ENCODE measurements around the gene TOMT.
"Not testable (repeated sequence)": the region's sequence is repeated elsewhere in the genome, so short reads cannot be mapped to it uniquely, and the experiment has no call there.

Gene TOMT

DNA sequence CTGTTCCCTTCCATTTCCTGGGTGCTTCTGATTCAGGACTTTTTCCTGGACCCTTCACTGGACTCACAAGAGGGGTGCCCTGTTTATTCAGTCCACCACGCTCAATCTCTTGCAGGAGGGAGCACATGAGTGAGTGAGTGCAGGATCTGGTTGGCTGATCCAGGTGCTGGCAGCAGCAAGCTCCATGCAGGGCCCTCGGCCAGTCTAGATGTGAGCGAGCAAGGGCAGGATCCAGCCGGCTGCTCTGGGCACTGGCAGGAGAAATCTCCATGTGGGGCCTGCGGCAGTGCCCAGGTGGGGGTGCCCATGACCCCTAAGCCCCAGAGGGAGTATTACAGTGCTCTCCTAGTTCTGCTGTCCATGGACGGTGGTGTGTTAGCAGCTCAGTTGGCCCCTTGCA, 18.3 kb downstream of the TOMT start:
- Histone ChIP-seq H3K27ac (ENCODE audit: low read length) (no peak overlapping the region), H3K4me1 (ENCODE audit: control insufficient read depth, insufficient read depth, low read length) (no peaks in the 10 kb centered on the region), H3K27me3 (ENCODE audit: control insufficient read depth in 1 of 2, insufficient read depth in 2 of 2, low read length in 2 of 2) (peaks cover 0 to 2% of the 10 kb centered on the region in 2 donors), H3K9ac (ENCODE audit: low read length in 2 of 2) (no peak overlapping the region), H3K9me3 (ENCODE audit: control insufficient read depth in 2 of 2, low read length in 2 of 2) (no peaks in the 10 kb centered on the region), H3K36me3 (ENCODE audit: control insufficient read depth in 2 of 2, insufficient read depth in 2 of 2, low read length in 2 of 2) (no peaks in the 10 kb centered on the region), H3K4me3 (ENCODE audit: low read length in 2 of 2) (no peak overlapping the region)

DNA sequence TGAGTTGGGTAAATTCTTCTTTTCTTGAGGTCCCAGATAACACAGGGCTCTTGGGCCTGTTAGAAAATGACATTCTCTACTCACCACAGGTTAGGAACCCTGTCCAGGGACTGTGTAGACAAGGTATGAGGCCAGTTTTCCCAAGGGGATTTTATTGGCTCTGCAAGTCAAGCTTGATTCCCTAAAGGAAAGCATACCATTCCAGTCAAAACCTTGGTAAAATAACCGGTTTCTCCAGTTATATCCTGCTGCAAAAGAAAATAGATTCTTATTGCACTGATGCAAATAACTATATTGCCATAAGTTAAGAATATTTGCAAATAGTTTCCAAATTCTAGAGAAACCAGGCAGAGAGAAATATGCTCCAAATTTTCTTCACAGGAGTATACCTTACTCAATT, 20.2 kb downstream of the TOMT start:
- Histone ChIP-seq H3K27ac (ENCODE audit: low read length) (no peak overlapping the region), H3K9me3 (ENCODE audit: control insufficient read depth in 2 of 2, low read length in 2 of 2) (no peaks in the 10 kb centered on the region), H3K27me3 (ENCODE audit: control insufficient read depth in 1 of 2, insufficient read depth in 2 of 2, low read length in 2 of 2) (peaks cover 0 to 2% of the 10 kb centered on the region in 2 donors), H3K4me1 (ENCODE audit: control insufficient read depth, insufficient read depth, low read length) (no peaks in the 10 kb centered on the region), H3K9ac (ENCODE audit: low read length in 2 of 2) (no peak overlapping the region), H3K36me3 (ENCODE audit: control insufficient read depth in 2 of 2, insufficient read depth in 2 of 2, low read length in 2 of 2) (no peaks in the 10 kb centered on the region), H3K4me3 (ENCODE audit: low read length in 2 of 2) (no peak overlapping the region)

- no peak overlapping the region for H3K4me3 ChIP-seq (ENCODE audit: low read length in 2 of 2)
- no peaks in the 10 kb centered on the region for H3K9me3 ChIP-seq (ENCODE audit: control insufficient read depth in 2 of 2, low read length in 2 of 2)
- H3K27ac ChIP-seq (ENCODE audit: low read length): no peak overlapping the region
- H3K27me3 ChIP-seq (ENCODE audit: control insufficient read depth in 1 of 2, insufficient read depth in 2 of 2, low read length in 2 of 2): peaks cover 0 to 2% of the 10 kb centered on the region in 2 donors
- H3K4me1 ChIP-seq (ENCODE audit: control insufficient read depth, insufficient read depth, low read length): no peaks in the 10 kb centered on the region
- no peaks in the 10 kb centered on the region for H3K36me3 ChIP-seq (ENCODE audit: control insufficient read depth in 2 of 2, insufficient read depth in 2 of 2, low read length in 2 of 2)
- H3K9ac ChIP-seq (ENCODE audit: low read length in 2 of 2): no peak overlapping the region
Observed at GRCh38 chr11:72127923-72128322, 22.2 kb downstream of the TOMT start.

GRCh38 chr11:72129381-72129780, 23.7 kb downstream of the TOMT start:
- no peaks in the 10 kb centered on the region for H3K4me1 ChIP-seq (ENCODE audit: control insufficient read depth, insufficient read depth, low read length)
- H3K36me3 ChIP-seq (ENCODE audit: control insufficient read depth in 2 of 2, insufficient read depth in 2 of 2, low read length in 2 of 2): no peaks in the 10 kb centered on the region
- H3K27me3 ChIP-seq (ENCODE audit: control insufficient read depth in 1 of 2, insufficient read depth in 2 of 2, low read length in 2 of 2): peaks cover 0 to 2% of the 10 kb centered on the region in 2 donors
- no peak overlapping the region for H3K9ac ChIP-seq (ENCODE audit: low read length in 2 of 2)
- no peaks in the 10 kb centered on the region for H3K9me3 ChIP-seq (ENCODE audit: control insufficient read depth in 2 of 2, low read length in 2 of 2)
- H3K4me3 ChIP-seq (ENCODE audit: low read length in 2 of 2): no peak overlapping the region
- H3K27ac ChIP-seq (ENCODE audit: low read length): no peak overlapping the region

DNA sequence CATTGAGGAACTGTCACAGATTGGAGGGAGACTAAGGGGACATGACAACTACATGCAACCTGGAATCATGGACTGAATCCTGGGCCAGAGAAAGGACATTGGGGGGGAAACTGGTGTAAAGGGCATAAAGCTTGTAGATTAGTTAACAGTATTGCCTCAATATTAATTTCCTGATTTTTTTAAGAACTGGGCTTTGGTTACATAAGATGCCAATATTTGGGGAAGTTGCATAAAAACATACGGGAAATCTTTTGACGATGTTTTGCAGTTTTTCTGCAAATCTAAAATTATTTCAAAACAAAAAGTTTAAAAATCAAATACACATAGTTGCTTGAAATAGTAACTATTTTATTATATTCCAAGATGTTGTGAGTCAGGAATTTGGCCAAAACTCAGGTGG, 26.9 kb downstream of the TOMT start:
- no peaks in the 10 kb centered on the region for H3K27me3 ChIP-seq (ENCODE audit: control insufficient read depth in 1 of 2, insufficient read depth in 2 of 2, low read length in 2 of 2)
- H3K4me3 ChIP-seq (ENCODE audit: low read length in 2 of 2): no peak overlapping the region
- H3K36me3 ChIP-seq (ENCODE audit: control insufficient read depth in 2 of 2, insufficient read depth in 2 of 2, low read length in 2 of 2): no peaks in the 10 kb centered on the region
- H3K9me3 ChIP-seq (ENCODE audit: control insufficient read depth in 2 of 2, low read length in 2 of 2): no peaks in the 10 kb centered on the region
- no peaks in the 10 kb centered on the region for H3K4me1 ChIP-seq (ENCODE audit: control insufficient read depth, insufficient read depth, low read length)
- no peak overlapping the region for H3K9ac ChIP-seq (ENCODE audit: low read length in 2 of 2)
- H3K27ac ChIP-seq (ENCODE audit: low read length): no peak overlapping the region

GRCh38 chr11:72135473-72135872, 29.7 kb downstream of the TOMT start, which contains the start of gene FOLR3:
Gene FOLR3 (plus strand): TSS chr11:72135725. CDS start chr11:72135953, 228 bp downstream.
- H3K9ac ChIP-seq (ENCODE audit: low read length in 2 of 2); H3K36me3 ChIP-seq (ENCODE audit: control insufficient read depth in 2 of 2, insufficient read depth in 2 of 2, low read length in 2 of 2); H3K4me1 ChIP-seq (ENCODE audit: control insufficient read depth, insufficient read depth, low read length); H3K4me3 ChIP-seq (ENCODE audit: low read length in 2 of 2); H3K27me3 ChIP-seq (ENCODE audit: control insufficient read depth in 1 of 2, insufficient read depth in 2 of 2, low read length in 2 of 2); H3K27ac ChIP-seq (ENCODE audit: low read length); H3K9me3 ChIP-seq (ENCODE audit: control insufficient read depth in 2 of 2, low read length in 2 of 2): not testable (repeated sequence)

- H3K9me3 ChIP-seq (ENCODE audit: control insufficient read depth in 2 of 2, low read length in 2 of 2): no peaks in the 10 kb centered on the region
- no peaks in the 10 kb centered on the region for H3K36me3 ChIP-seq (ENCODE audit: control insufficient read depth in 2 of 2, insufficient read depth in 2 of 2, low read length in 2 of 2)
- no peaks in the 10 kb centered on the region for H3K27me3 ChIP-seq (ENCODE audit: control insufficient read depth in 1 of 2, insufficient read depth in 2 of 2, low read length in 2 of 2)
- H3K9ac ChIP-seq (ENCODE audit: low read length in 2 of 2): no peak overlapping the region
- no peak overlapping the region for H3K27ac ChIP-seq (ENCODE audit: low read length)
- no peak overlapping the region for H3K4me3 ChIP-seq (ENCODE audit: low read length in 2 of 2)
- H3K4me1 ChIP-seq (ENCODE audit: control insufficient read depth, insufficient read depth, low read length): no peaks in the 10 kb centered on the region
Observed at GRCh38 chr11:72135891-72136683, 30.4 kb downstream of the TOMT start.

DNA sequence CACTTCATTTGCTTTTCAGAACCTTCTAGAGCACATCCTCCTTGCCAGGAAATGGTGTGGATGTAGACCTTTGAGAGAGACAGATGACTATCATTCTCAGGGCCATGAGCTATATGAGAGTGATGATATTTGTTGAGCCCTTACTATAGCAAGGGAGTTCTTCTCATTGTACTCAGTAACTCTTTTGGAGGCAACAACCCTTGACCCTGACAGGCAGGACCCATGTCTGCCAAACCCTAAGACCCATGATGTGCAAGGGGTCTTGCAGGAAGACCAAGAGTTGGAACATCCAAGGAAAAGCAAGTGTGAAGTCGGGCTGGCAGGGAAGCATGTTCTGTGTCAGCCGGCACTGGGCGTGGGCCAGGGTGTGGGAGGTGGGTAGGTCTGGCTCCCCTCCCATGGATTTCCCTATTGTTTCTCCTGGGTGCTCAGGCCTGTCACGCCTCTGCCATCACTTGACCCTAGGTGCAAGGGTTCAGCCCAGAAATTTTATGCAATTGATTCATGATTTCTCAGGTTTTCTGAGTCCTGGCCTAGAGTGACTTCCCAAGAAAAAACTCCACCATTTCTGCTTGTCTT, 31.0 kb downstream of the TOMT start:
- Histone ChIP-seq H3K4me3 (ENCODE audit: low read length in 2 of 2) (no peak overlapping the region), H3K9ac (ENCODE audit: low read length in 2 of 2) (no peak overlapping the region), H3K4me1 (ENCODE audit: control insufficient read depth, insufficient read depth, low read length) (no peaks in the 10 kb centered on the region), H3K9me3 (ENCODE audit: control insufficient read depth in 2 of 2, low read length in 2 of 2) (no peaks in the 10 kb centered on the region), H3K27ac (ENCODE audit: low read length) (no peak overlapping the region), H3K27me3 (ENCODE audit: control insufficient read depth in 1 of 2, insufficient read depth in 2 of 2, low read length in 2 of 2) (no peaks in the 10 kb centered on the region), H3K36me3 (ENCODE audit: control insufficient read depth in 2 of 2, insufficient read depth in 2 of 2, low read length in 2 of 2) (no peaks in the 10 kb centered on the region)

DNA sequence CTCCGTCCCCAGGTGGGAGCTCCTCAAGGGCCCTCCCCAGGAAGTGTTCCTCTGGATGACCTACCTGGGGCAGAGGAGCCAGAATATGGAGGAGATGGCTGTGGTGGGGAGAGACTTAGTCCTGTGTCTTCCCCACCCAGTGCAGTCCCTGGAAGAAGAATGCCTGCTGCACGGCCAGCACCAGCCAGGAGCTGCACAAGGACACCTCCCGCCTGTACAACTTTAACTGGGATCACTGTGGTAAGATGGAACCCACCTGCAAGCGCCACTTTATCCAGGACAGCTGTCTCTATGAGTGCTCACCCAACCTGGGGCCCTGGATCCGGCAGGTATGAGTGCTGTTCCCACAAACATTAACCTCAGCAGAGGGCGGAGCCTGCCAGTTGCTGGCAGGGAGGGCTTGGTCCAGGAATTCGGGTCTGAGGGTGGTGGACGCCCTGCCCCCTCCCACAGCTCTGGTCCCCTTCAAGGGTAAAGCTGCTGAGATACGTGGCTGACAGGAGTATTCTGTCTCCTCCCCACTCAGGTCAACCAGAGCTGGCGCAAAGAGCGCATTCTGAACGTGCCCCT, 33.2 kb downstream of the TOMT start:
- Histone ChIP-seq H3K4me1 (ENCODE audit: control insufficient read depth, insufficient read depth, low read length) (no peaks in the 10 kb centered on the region), H3K27me3 (ENCODE audit: control insufficient read depth in 1 of 2, insufficient read depth in 2 of 2, low read length in 2 of 2) (no peaks in the 10 kb centered on the region), H3K9me3 (ENCODE audit: control insufficient read depth in 2 of 2, low read length in 2 of 2) (no peaks in the 10 kb centered on the region), H3K9ac (ENCODE audit: low read length in 2 of 2) (no peak overlapping the region), H3K4me3 (ENCODE audit: low read length in 2 of 2) (no peak overlapping the region), H3K36me3 (ENCODE audit: control insufficient read depth in 2 of 2, insufficient read depth in 2 of 2, low read length in 2 of 2) (no peaks in the 10 kb centered on the region), H3K27ac (ENCODE audit: low read length) (no peak overlapping the region)

GRCh38 chr11:72139500-72139899, 33.8 kb downstream of the TOMT start:
- Histone ChIP-seq H3K4me1 (ENCODE audit: control insufficient read depth, insufficient read depth, low read length) (no peaks in the 10 kb centered on the region), H3K27ac (ENCODE audit: low read length) (no peak overlapping the region), H3K36me3 (ENCODE audit: control insufficient read depth in 2 of 2, insufficient read depth in 2 of 2, low read length in 2 of 2) (no peaks in the 10 kb centered on the region), H3K9ac (ENCODE audit: low read length in 2 of 2) (no peak overlapping the region), H3K9me3 (ENCODE audit: control insufficient read depth in 2 of 2, low read length in 2 of 2) (no peaks in the 10 kb centered on the region), H3K27me3 (ENCODE audit: control insufficient read depth in 1 of 2, insufficient read depth in 2 of 2, low read length in 2 of 2) (no peaks in the 10 kb centered on the region), H3K4me3 (ENCODE audit: low read length in 2 of 2) (no peak overlapping the region)

DNA sequence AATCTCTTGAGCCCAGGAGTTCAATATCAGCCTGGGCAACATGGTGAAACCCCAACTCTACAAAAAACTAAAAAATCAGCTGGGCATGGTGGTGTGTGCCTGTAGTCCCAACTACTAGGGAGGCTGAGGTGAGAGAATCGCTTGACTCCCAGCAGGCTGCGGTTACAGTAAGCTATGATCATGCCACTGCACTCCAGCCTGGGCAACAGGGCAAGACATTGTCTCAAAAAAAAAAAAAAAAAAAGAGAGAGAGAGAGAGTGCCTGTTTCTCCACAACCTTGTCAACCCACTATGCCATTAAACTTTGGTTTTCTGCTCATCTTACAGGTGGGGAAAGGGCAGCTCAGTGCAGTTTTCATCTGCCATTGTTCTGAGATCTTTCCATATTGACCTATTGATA, 34.9 kb downstream of the TOMT start:
- no peaks in the 10 kb centered on the region for H3K9me3 ChIP-seq (ENCODE audit: control insufficient read depth in 2 of 2, low read length in 2 of 2)
- H3K36me3 ChIP-seq (ENCODE audit: control insufficient read depth in 2 of 2, insufficient read depth in 2 of 2, low read length in 2 of 2): no peaks in the 10 kb centered on the region
- no peak overlapping the region for H3K4me3 ChIP-seq (ENCODE audit: low read length in 2 of 2)
- no peak overlapping the region for H3K9ac ChIP-seq (ENCODE audit: low read length in 2 of 2)
- no peak overlapping the region for H3K27ac ChIP-seq (ENCODE audit: low read length)
- H3K27me3 ChIP-seq (ENCODE audit: control insufficient read depth in 1 of 2, insufficient read depth in 2 of 2, low read length in 2 of 2): no peaks in the 10 kb centered on the region
- H3K4me1 ChIP-seq (ENCODE audit: control insufficient read depth, insufficient read depth, low read length): no peaks in the 10 kb centered on the region
